HUES64 (cell line): ENCODE results near the gene MAST4.

ENCODE experiments used
- H3K27ac ChIP-seq: 2 replicates; pipeline ENCODE4 v1.7.0; 2013; ENCODE audit warnings: low read depth, low read length, inconsistent platforms
- H3K27me3 ChIP-seq: 2 replicates; pipeline ENCODE4 v1.6.1; 2013; ENCODE audit warnings: mild to moderate bottlenecking, low read length; ENCODE audit not compliant: insufficient read depth
- H3K36me3 ChIP-seq: 2 replicates; pipeline ENCODE4 v1.6.1; 2013; ENCODE audit warnings: mild to moderate bottlenecking, low read length; ENCODE audit not compliant: insufficient read depth
- H3K4me1 ChIP-seq: 2 replicates; pipeline ENCODE4 v1.6.1; 2013; ENCODE audit warnings: mild to moderate bottlenecking, low read length, moderate library complexity; ENCODE audit not compliant: insufficient read depth
- H3K4me3 ChIP-seq: 2 replicates; pipeline ENCODE4 v1.5.1; 2013; ENCODE audit warnings: mild to moderate bottlenecking, low read length, moderate library complexity
- H3K9ac ChIP-seq: 2 replicates; pipeline ENCODE4 v1.6.1; 2013; ENCODE audit warnings: mild to moderate bottlenecking, low read depth, low read length
- H3K9me3 ChIP-seq: 2 replicates; pipeline ENCODE4 v1.6.1; 2013; ENCODE audit warnings: low read depth, low read length; ENCODE audit not compliant: insufficient read depth
- WGBS: fragments of 150-250, 120-280 bp; methylation state at CpG from one replicate; pipeline ENCODE4 v1.1.7; 2013; ENCODE audit warnings: missing lambda C conversion rate; 5-methylcytosine and 5-hydroxymethylcytosine counted together

Gene MAST4

DNA sequence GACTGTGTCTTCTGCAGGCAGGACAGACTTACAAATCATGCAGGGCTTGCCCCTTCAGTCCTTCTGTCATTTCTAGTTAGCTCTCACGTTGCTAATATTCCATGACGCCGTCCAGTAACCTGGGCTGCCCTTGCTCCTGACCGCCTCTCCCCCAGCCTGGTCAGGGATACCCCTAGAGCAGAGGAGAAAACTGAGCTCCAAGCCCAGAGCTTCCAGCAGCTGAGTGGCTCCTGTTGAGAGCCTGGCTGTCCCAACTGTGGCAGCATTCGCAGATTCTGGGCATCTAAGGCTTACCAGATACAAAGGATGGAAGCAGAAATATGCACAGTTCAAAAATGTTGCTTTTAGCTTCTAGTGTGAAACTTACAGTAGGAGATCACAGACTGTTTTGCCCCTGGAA, 415.2 kb downstream of the MAST4 start:
- WGBS = 76% methylated on average over 5 of the region's 5 CpGs
- H3K9ac ChIP-seq = no peak overlapping the region
- H3K4me1 ChIP-seq = peaks cover 22% of the 10 kb centered on the region
- no peak overlapping the region for H3K4me3 ChIP-seq
- peaks cover 7% of the 10 kb centered on the region for H3K27me3 ChIP-seq
- H3K9me3 ChIP-seq = no peaks in the 10 kb centered on the region
- H3K27ac ChIP-seq = no peak overlapping the region
- H3K36me3 ChIP-seq = no peaks in the 10 kb centered on the region

GRCh38 chr5:67012171-67012570, 416.0 kb downstream of the MAST4 start:
- Histone ChIP-seq H3K27me3 (peaks cover 5% of the 10 kb centered on the region; the same call in 1 of the 2 replicates), H3K27ac (no peak overlapping the region), H3K9me3 (no peaks in the 10 kb centered on the region), H3K4me1 (peaks cover 26% of the 10 kb centered on the region), H3K4me3 (no peak overlapping the region), H3K36me3 (no peaks in the 10 kb centered on the region), H3K9ac (no peak overlapping the region)
- 94% methylated on average over 2 of the region's 2 CpGs for WGBS

DNA sequence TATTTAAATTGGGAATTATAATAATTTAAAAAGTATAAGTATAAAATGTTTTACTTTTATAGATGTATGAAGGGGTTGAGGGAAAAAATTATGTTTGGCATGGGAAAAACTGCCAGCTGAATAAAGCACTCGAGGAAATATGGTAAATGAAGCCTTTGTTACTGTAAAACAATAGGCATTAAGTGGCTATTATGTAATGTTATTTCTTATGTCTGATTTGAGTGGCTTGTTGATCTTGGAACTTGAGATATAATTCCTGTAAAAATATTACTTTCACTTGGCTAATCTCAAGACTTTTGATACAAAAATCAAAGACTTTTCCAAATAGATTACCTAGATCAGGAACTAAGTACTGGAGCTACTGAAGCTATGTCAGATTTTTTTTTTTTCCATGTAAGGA, 417.5 kb downstream of the MAST4 start:
- Histone ChIP-seq H3K36me3 (no peaks in the 10 kb centered on the region), H3K4me3 (no peak overlapping the region), H3K27ac (no peak overlapping the region), H3K27me3 (peaks cover 5% of the 10 kb centered on the region; the same call in 1 of the 2 replicates), H3K9me3 (no peaks in the 10 kb centered on the region), H3K4me1 (peaks cover 26% of the 10 kb centered on the region), H3K9ac (no peak overlapping the region)
- 68% methylated on average over 1 of the region's 1 CpG for WGBS

- H3K36me3 ChIP-seq = no peaks in the 10 kb centered on the region
- H3K9ac ChIP-seq = no peak overlapping the region
- H3K4me1 ChIP-seq = peaks cover 26% of the 10 kb centered on the region
- no peak overlapping the region for H3K27ac ChIP-seq
- no peak overlapping the region for H3K4me3 ChIP-seq
- H3K9me3 ChIP-seq = no peaks in the 10 kb centered on the region
- WGBS = 94% methylated on average over 5 of the region's 5 CpGs
- H3K27me3 ChIP-seq = peaks cover 5% of the 10 kb centered on the region; the same call in 1 of the 2 replicates
Observed at GRCh38 chr5:67014191-67014590, 418.0 kb downstream of the MAST4 start.

- Histone ChIP-seq H3K27me3 (peaks cover 5% of the 10 kb centered on the region; the same call in 1 of the 2 replicates), H3K4me3 (no peak overlapping the region), H3K9ac (no peak overlapping the region), H3K36me3 (no peaks in the 10 kb centered on the region), H3K9me3 (no peaks in the 10 kb centered on the region), H3K27ac (no peak overlapping the region), H3K4me1 (peaks cover 26% of the 10 kb centered on the region)
- 89% methylated on average over 3 of the region's 3 CpGs for WGBS
Observed at GRCh38 chr5:67014957-67015400, 418.8 kb downstream of the MAST4 start.

GRCh38 chr5:67015541-67016191, 419.5 kb downstream of the MAST4 start:
- 69% methylated on average over 5 of the region's 8 CpGs for WGBS
- H3K27me3 ChIP-seq = peaks cover 5% of the 10 kb centered on the region; the same call in 1 of the 2 replicates
- H3K27ac ChIP-seq = no peak overlapping the region
- H3K9ac ChIP-seq = no peak overlapping the region
- no peak overlapping the region for H3K4me3 ChIP-seq
- peaks cover 23% of the 10 kb centered on the region for H3K4me1 ChIP-seq
- H3K9me3 ChIP-seq = no peaks in the 10 kb centered on the region
- no peaks in the 10 kb centered on the region for H3K36me3 ChIP-seq

GRCh38 chr5:67019065-67019845, 423.1 kb downstream of the MAST4 start:
- no peak overlapping the region for H3K27ac ChIP-seq
- no peak overlapping the region for H3K9ac ChIP-seq
- H3K36me3 ChIP-seq = no peaks in the 10 kb centered on the region
- 93% methylated on average over 7 of the region's 7 CpGs for WGBS
- H3K4me1 ChIP-seq = peaks cover 15% of the 10 kb centered on the region
- H3K9me3 ChIP-seq = no peaks in the 10 kb centered on the region
- peaks cover 5% of the 10 kb centered on the region; the same call in 1 of the 2 replicates for H3K27me3 ChIP-seq
- H3K4me3 ChIP-seq = no peak overlapping the region

DNA sequence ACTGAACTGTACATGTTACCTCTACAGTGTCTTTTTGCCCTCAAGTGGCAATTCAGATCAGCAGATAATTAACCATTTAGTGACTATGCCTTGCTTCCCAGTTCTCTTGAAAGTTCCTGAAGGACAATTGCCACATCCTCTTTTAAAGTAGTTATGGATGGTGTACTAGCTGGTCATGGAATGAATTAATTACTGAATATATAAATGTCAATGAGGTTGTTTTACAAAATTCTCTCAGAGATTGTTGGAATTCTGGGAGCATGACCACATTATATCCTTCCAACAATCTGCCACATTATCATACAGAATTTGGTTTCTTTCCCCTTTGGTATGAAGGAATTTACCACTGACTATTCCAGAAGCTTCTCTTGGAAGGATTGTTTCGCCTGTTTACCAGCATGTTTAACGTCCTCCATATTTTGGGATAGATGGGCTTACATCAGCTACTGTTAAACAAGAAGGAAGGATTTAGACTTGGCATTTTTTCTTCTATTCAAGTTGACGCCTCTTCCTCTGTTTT, 424.0 kb downstream of the MAST4 start:
- Histone ChIP-seq H3K4me1 (peaks cover 15% of the 10 kb centered on the region), H3K27ac (no peak overlapping the region), H3K4me3 (no peak overlapping the region), H3K9me3 (no peaks in the 10 kb centered on the region), H3K9ac (no peak overlapping the region), H3K27me3 (no peaks in the 10 kb centered on the region), H3K36me3 (no peaks in the 10 kb centered on the region)
- 98% methylated on average over 3 of the region's 3 CpGs for WGBS

DNA sequence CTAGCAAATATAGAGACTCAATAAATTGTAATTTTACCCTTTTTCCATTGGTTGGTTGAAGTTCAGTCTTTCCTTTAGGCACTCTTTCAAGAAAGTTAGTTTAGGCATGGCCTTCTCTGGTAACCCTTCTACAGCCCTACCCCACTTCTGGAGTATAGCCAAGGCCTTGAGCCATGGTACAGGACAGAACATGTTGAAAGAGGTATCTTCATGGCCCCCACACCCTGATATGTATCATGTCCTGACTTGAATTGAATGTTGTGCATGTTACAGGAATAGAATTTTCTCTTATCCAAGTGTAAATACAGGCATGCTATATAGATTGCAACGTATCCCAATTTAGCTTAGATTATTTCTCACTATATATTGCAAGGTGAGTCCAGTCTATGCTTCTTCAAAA, 424.8 kb downstream of the MAST4 start:
- Histone ChIP-seq H3K27me3 (no peaks in the 10 kb centered on the region), H3K27ac (no peak overlapping the region), H3K4me1 (peaks cover 7% of the 10 kb centered on the region; the same call in 1 of the 2 replicates), H3K9ac (no peak overlapping the region), H3K36me3 (no peaks in the 10 kb centered on the region), H3K4me3 (no peak overlapping the region), H3K9me3 (no peaks in the 10 kb centered on the region)
- WGBS = 67% methylated on average over 1 of the region's 1 CpG

GRCh38 chr5:67021521-67021920, 425.3 kb downstream of the MAST4 start:
- no peaks in the 10 kb centered on the region for H3K9me3 ChIP-seq
- H3K9ac ChIP-seq = no peak overlapping the region
- H3K27me3 ChIP-seq = no peaks in the 10 kb centered on the region

GRCh38 chr5:67021962-67022361, 425.8 kb downstream of the MAST4 start:
- Histone ChIP-seq H3K36me3 (no peaks in the 10 kb centered on the region), H3K9ac (no peak overlapping the region), H3K4me3 (no peak overlapping the region), H3K27me3 (no peaks in the 10 kb centered on the region), H3K27ac (no peak overlapping the region), H3K9me3 (no peaks in the 10 kb centered on the region), H3K4me1 (no peaks in the 10 kb centered on the region)
- 95% methylated on average over 3 of the region's 3 CpGs for WGBS

More at GRCh38 chr5:67021521-67021920, 425.3 kb downstream of the MAST4 start:
- Histone ChIP-seq H3K27ac (no peak overlapping the region), H3K4me1 (peaks cover 2% of the 10 kb centered on the region; the same call in 1 of the 2 replicates), H3K4me3 (no peak overlapping the region), H3K36me3 (no peaks in the 10 kb centered on the region)
